ENCODE data around the gene ZNF804A.

The ZNF804A gene

GRCh38 chr2:184936761-184937160 lies 338.4 kb downstream of the ZNF804A start:
- Histone ChIP-seq H3K9me3 (ENCODE audit: control extremely low read depth in 1 of 5, control insufficient read depth in 4 of 5, insufficient read depth in 2 of 5, low read depth in 1 of 5, low read length in 4 of 5) (peaks cover 0 to 2% (median 0%) of the 10 kb centered on the region in 5 experiments), H3K4me1 (ENCODE audit: control extremely low read depth in 1 of 4, control insufficient read depth in 4 of 4, insufficient read depth in 4 of 4, low read length in 3 of 4) (no peaks in the 10 kb centered on the region), H3K36me3 (ENCODE audit: control insufficient read depth in 4 of 4, insufficient read depth in 4 of 4, low read length in 3 of 4) (peaks cover 0 to 20% (median 4%) of the 10 kb centered on the region in 4 experiments), H3K27ac (ENCODE audit: insufficient read depth in 1 of 2, low read depth in 1 of 2, low read length in 2 of 2, poor library complexity in 1 of 2, severe bottlenecking in 2 of 2) (no peak overlapping the region), H3K4me3 (ENCODE audit: control insufficient read depth in 1 of 7, extremely low read depth in 1 of 7, insufficient read depth in 4 of 7, low read depth in 2 of 7, low read length in 6 of 7) (no peak overlapping the region), H3K27me3 (replicated peaks in 2 of 5; ENCODE audit: control insufficient read depth in 4 of 5, insufficient read depth in 5 of 5, low read length in 4 of 5) (no peaks in the 10 kb centered on the region)
- ChIA-PET POLR2A (no interaction called here), CTCF (no interaction called here)
- DNase-seq: no peak

DNA sequence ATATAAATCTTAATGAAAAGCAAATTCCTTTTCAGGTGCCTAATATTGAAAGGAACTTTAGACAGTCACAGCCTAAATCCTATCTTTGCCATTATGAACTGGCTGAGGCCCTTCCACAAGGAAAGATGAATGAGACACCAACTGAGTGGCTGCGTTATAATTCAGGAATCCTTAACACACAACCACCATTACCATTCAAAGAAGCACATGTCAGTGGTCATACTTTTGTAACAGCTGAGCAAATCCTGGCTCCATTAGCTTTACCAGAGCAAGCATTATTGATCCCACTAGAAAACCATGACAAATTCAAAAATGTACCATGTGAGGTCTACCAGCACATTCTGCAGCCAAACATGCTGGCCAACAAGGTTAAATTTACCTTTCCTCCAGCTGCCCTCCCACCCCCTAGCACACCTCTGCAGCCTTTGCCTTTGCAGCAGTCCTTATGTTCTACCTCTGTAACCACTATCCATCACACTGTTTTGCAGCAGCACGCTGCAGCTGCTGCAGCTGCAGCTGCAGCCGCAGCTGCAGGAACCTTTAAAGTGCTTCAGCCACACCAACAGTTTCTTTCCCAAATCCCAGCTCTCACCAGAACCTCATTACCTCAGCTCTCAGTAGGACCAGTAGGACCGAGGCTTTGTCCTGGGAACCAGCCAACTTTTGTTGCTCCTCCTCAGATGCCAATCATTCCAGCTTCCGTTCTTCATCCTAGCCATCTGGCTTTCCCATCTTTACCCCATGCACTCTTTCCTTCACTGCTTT lies 340.1 kb downstream of the ZNF804A start:
- ChIA-PET POLR2A (no interaction called here), CTCF (no interaction called here)
- H3K9me3 ChIP-seq (ENCODE audit: control extremely low read depth in 1 of 5, control insufficient read depth in 4 of 5, insufficient read depth in 2 of 5, low read depth in 1 of 5, low read length in 4 of 5): no peaks in the 10 kb centered on the region
- H3K4me1 ChIP-seq (ENCODE audit: control extremely low read depth in 1 of 4, control insufficient read depth in 4 of 4, insufficient read depth in 4 of 4, low read length in 3 of 4): no peaks in the 10 kb centered on the region
- no peaks in the 10 kb centered on the region for H3K27me3 ChIP-seq (replicated peaks in 2 of 5; ENCODE audit: control insufficient read depth in 4 of 5, insufficient read depth in 5 of 5, low read length in 4 of 5)
- WGBS (ENCODE audit: insufficient coverage): 100% methylated on average over 5 of the region's 5 CpGs
- H3K27ac ChIP-seq (ENCODE audit: insufficient read depth in 1 of 2, low read depth in 1 of 2, low read length in 2 of 2, poor library complexity in 1 of 2, severe bottlenecking in 2 of 2): no peak overlapping the region
- H3K4me3 ChIP-seq (ENCODE audit: control insufficient read depth in 1 of 7, extremely low read depth in 1 of 7, insufficient read depth in 4 of 7, low read depth in 2 of 7, low read length in 6 of 7): no peak overlapping the region
- DNase-seq: no peak
- H3K36me3 ChIP-seq (ENCODE audit: control insufficient read depth in 4 of 4, insufficient read depth in 4 of 4, low read length in 3 of 4): peaks cover 0 to 17% (median 4%) of the 10 kb centered on the region in 4 experiments

DNA sequence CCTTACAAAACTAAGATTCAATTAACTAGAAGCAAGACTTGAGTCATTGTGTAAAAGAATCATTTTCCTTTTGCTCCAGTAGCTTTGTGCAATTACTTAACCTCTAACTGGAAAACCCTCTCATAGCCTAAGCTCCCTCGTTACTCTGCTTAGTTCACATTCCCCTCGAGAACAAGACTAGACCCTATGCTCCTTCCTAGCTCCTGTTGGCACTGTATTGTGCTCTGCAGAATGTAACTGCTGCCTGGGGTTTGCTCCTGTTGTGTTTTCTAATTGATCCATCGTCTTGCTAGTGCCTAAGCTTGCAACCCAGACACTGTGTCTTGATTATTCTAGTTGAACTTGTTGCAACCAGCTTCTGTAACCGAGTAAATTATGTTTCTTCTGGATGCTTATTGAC lies 347.0 kb downstream of the ZNF804A start:
- Histone ChIP-seq H3K9me3 (ENCODE audit: control extremely low read depth in 1 of 5, control insufficient read depth in 4 of 5, insufficient read depth in 2 of 5, low read depth in 1 of 5, low read length in 4 of 5) (no peaks in the 10 kb centered on the region), H3K27ac (ENCODE audit: insufficient read depth in 1 of 2, low read depth in 1 of 2, low read length in 2 of 2, poor library complexity in 1 of 2, severe bottlenecking in 2 of 2) (no peak overlapping the region), H3K4me3 (ENCODE audit: control insufficient read depth in 1 of 7, extremely low read depth in 1 of 7, insufficient read depth in 4 of 7, low read depth in 2 of 7, low read length in 6 of 7) (no peak overlapping the region), H3K4me1 (ENCODE audit: control extremely low read depth in 1 of 4, control insufficient read depth in 4 of 4, insufficient read depth in 4 of 4, low read length in 3 of 4) (no peaks in the 10 kb centered on the region), H3K36me3 (ENCODE audit: control insufficient read depth in 4 of 4, insufficient read depth in 4 of 4, low read length in 3 of 4) (no peaks in the 10 kb centered on the region), H3K27me3 (replicated peaks in 2 of 5; ENCODE audit: control insufficient read depth in 4 of 5, insufficient read depth in 5 of 5, low read length in 4 of 5) (no peaks in the 10 kb centered on the region)
- CTCF ChIA-PET: no interaction called here
- WGBS (ENCODE audit: insufficient coverage): 89% methylated on average over 4 of the region's 4 CpGs
- POLR2A ChIA-PET: no interaction called here
- DNase-seq: no peak

DNA sequence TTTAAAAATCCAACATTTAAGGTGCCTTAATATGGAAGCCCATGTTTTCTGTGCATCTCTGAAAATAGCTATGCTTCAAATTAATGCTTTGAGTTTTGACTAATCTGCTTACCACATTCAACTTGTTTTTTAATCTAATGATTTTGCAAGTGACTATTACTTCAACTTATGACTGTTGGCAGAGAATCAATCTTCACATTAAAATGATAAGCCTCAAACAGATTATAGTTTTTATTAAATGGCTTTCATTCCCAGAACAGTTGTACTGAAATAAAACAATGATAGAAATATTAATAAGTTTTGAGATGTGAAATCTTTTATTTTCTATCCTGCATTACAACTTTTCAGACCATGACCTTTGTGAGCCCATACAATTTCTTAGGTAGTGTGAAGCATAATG lies 347.5 kb downstream of the ZNF804A start:
- ChIA-PET POLR2A (no interaction called here), CTCF (no interaction called here)
- Histone ChIP-seq H3K4me3 (ENCODE audit: control insufficient read depth in 1 of 7, extremely low read depth in 1 of 7, insufficient read depth in 4 of 7, low read depth in 2 of 7, low read length in 6 of 7) (no peak overlapping the region), H3K27me3 (replicated peaks in 2 of 5; ENCODE audit: control insufficient read depth in 4 of 5, insufficient read depth in 5 of 5, low read length in 4 of 5) (no peaks in the 10 kb centered on the region), H3K36me3 (ENCODE audit: control insufficient read depth in 4 of 4, insufficient read depth in 4 of 4, low read length in 3 of 4) (no peaks in the 10 kb centered on the region), H3K27ac (ENCODE audit: insufficient read depth in 1 of 2, low read depth in 1 of 2, low read length in 2 of 2, poor library complexity in 1 of 2, severe bottlenecking in 2 of 2) (no peak overlapping the region), H3K9me3 (ENCODE audit: control extremely low read depth in 1 of 5, control insufficient read depth in 4 of 5, insufficient read depth in 2 of 5, low read depth in 1 of 5, low read length in 4 of 5) (no peaks in the 10 kb centered on the region), H3K4me1 (ENCODE audit: control extremely low read depth in 1 of 4, control insufficient read depth in 4 of 4, insufficient read depth in 4 of 4, low read length in 3 of 4) (no peaks in the 10 kb centered on the region)
- no peak for DNase-seq

- Histone ChIP-seq H3K4me3 (ENCODE audit: control insufficient read depth in 1 of 7, extremely low read depth in 1 of 7, insufficient read depth in 4 of 7, low read depth in 2 of 7, low read length in 6 of 7) (no peak overlapping the region), H3K27me3 (replicated peaks in 2 of 5; ENCODE audit: control insufficient read depth in 4 of 5, insufficient read depth in 5 of 5, low read length in 4 of 5) (no peaks in the 10 kb centered on the region), H3K36me3 (ENCODE audit: control insufficient read depth in 4 of 4, insufficient read depth in 4 of 4, low read length in 3 of 4) (no peaks in the 10 kb centered on the region), H3K4me1 (ENCODE audit: control extremely low read depth in 1 of 4, control insufficient read depth in 4 of 4, insufficient read depth in 4 of 4, low read length in 3 of 4) (no peaks in the 10 kb centered on the region), H3K9me3 (ENCODE audit: control extremely low read depth in 1 of 5, control insufficient read depth in 4 of 5, insufficient read depth in 2 of 5, low read depth in 1 of 5, low read length in 4 of 5) (peaks cover 0 to 2% (median 0%) of the 10 kb centered on the region in 5 experiments), H3K27ac (ENCODE audit: insufficient read depth in 1 of 2, low read depth in 1 of 2, low read length in 2 of 2, poor library complexity in 1 of 2, severe bottlenecking in 2 of 2) (no peak overlapping the region)
- ChIA-PET CTCF (no interaction called here), POLR2A (no interaction called here)
- 100% methylated on average over 1 of the region's 3 CpGs for WGBS (ENCODE audit: insufficient coverage)
- DNase-seq: no peak
Observed at GRCh38 chr2:184956856-184957255, 358.5 kb downstream of the ZNF804A start.

- H3K4me1 ChIP-seq (ENCODE audit: control extremely low read depth in 1 of 4, control insufficient read depth in 4 of 4, insufficient read depth in 4 of 4, low read length in 3 of 4): no peaks in the 10 kb centered on the region
- ChIA-PET POLR2A (no interaction called here), CTCF (no interaction called here)
- H3K9me3 ChIP-seq (ENCODE audit: control extremely low read depth in 1 of 5, control insufficient read depth in 4 of 5, insufficient read depth in 2 of 5, low read depth in 1 of 5, low read length in 4 of 5): no peaks in the 10 kb centered on the region
- H3K4me3 ChIP-seq (ENCODE audit: control insufficient read depth in 1 of 7, extremely low read depth in 1 of 7, insufficient read depth in 4 of 7, low read depth in 2 of 7, low read length in 6 of 7): no peak overlapping the region
- H3K36me3 ChIP-seq (ENCODE audit: control insufficient read depth in 4 of 4, insufficient read depth in 4 of 4, low read length in 3 of 4): no peaks in the 10 kb centered on the region
- DNase-seq: no peak
- 100% methylated on average over 1 of the region's 3 CpGs for WGBS (ENCODE audit: insufficient coverage)
- no peak overlapping the region for H3K27ac ChIP-seq (ENCODE audit: insufficient read depth in 1 of 2, low read depth in 1 of 2, low read length in 2 of 2, poor library complexity in 1 of 2, severe bottlenecking in 2 of 2)
- no peaks in the 10 kb centered on the region for H3K27me3 ChIP-seq (replicated peaks in 2 of 5; ENCODE audit: control insufficient read depth in 4 of 5, insufficient read depth in 5 of 5, low read length in 4 of 5)
Observed at GRCh38 chr2:184971546-184972068, 373.3 kb downstream of the ZNF804A start.

Data from common myeloid progenitor, CD34-positive (primary cell).